HG03064 (cell line): ENCODE results near the gene PACSIN1.
"Not testable (repeated sequence)": the region's sequence is repeated elsewhere in the genome, so short reads cannot be mapped to it uniquely, and the experiment has no call there.

Experiments
- ATAC-seq: cut with Tn5 transposase; IDR thresholded peaks from one replicate; pipeline ENCODE4 v1.9.1; 2021; ENCODE audit warnings: low read depth; ENCODE audit not compliant: unreplicated experiment

PACSIN1 gene

GRCh38 chr6:34484899-34485298 is 19.0 kb downstream of the PACSIN1 start:
- ATAC-seq: no peak

- no peak for ATAC-seq
These were observed 19.6 kb downstream of the PACSIN1 start for GRCh38 chr6:34485321-34486060.

- ATAC-seq: no peak
These were observed 20.3 kb downstream of the PACSIN1 start for GRCh38 chr6:34486106-34486740.

- not testable (repeated sequence) for ATAC-seq
These were observed 21.0 kb downstream of the PACSIN1 start for GRCh38 chr6:34486886-34487285.

- ATAC-seq: no peak
These were observed 21.7 kb downstream of the PACSIN1 start for GRCh38 chr6:34487536-34487935.

GRCh38 chr6:34489207-34489805 is 23.4 kb downstream of the PACSIN1 start:
- ATAC-seq: no peak

GRCh38 chr6:34490390-34491090 is 24.7 kb downstream of the PACSIN1 start:
- ATAC-seq: no peak

- no peak for ATAC-seq
These were observed 25.2 kb downstream of the PACSIN1 start for GRCh38 chr6:34491091-34491430.

GRCh38 chr6:34493344-34493743 is 27.5 kb downstream of the PACSIN1 start:
- no peak for ATAC-seq

GRCh38 chr6:34494973-34495372 is 29.1 kb downstream of the PACSIN1 start:
- no peak for ATAC-seq

GRCh38 chr6:34496103-34496685 is 30.3 kb downstream of the PACSIN1 start:
- no peak for ATAC-seq

GRCh38 chr6:34497411-34497810 is 31.5 kb downstream of the PACSIN1 start:
- no peak for ATAC-seq

- ATAC-seq: no peak
These were observed 40.8 kb downstream of the PACSIN1 start for GRCh38 chr6:34506718-34507117.

- no peak for ATAC-seq
These were observed 42.5 kb downstream of the PACSIN1 start for GRCh38 chr6:34508425-34508824.

GRCh38 chr6:34509782-34510181 is 43.9 kb downstream of the PACSIN1 start:
- no peak for ATAC-seq

- no peak for ATAC-seq
These were observed 44.4 kb downstream of the PACSIN1 start for GRCh38 chr6:34510299-34510698.

GRCh38 chr6:34511214-34511914 is 45.5 kb downstream of the PACSIN1 start:
- ATAC-seq: no peak

GRCh38 chr6:34511915-34512737 is 46.2 kb downstream of the PACSIN1 start:
- no peak for ATAC-seq

- no peak for ATAC-seq
These were observed 46.9 kb downstream of the PACSIN1 start for GRCh38 chr6:34512738-34513115.

GRCh38 chr6:34513646-34514045 is 47.8 kb downstream of the PACSIN1 start:
- ATAC-seq: no peak
